Stimulated activated CD4-positive, alpha-beta T cell treated with anti-CD3 and anti-CD28 coated beads, Interleukin-4, amount 100 ng/mL, for 1 hour (primary cell): Measurements from ENCODE around the gene SIPA1L3.

Experiments
- DNase-seq: peaks from one replicate; pipeline ENCODE4 v3.0.0-alpha.2; 2020

Gene SIPA1L3

GRCh38 chr19:37980419-37981170 is 73.6 kb downstream of the SIPA1L3 start:
- DNase-seq = no peak

GRCh38 chr19:37981785-37982475 is 74.9 kb downstream of the SIPA1L3 start:
- DNase-seq = no peak

- no peak for DNase-seq
Observed at GRCh38 chr19:37982655-37983054, 75.6 kb downstream of the SIPA1L3 start.

- no peak for DNase-seq
Observed at GRCh38 chr19:37983153-37983552, 76.1 kb downstream of the SIPA1L3 start.

- DNase-seq = no peak
Observed at GRCh38 chr19:37983916-37984315, 76.9 kb downstream of the SIPA1L3 start.

GRCh38 chr19:37986048-37986750 is 79.2 kb downstream of the SIPA1L3 start:
- DNase-seq = no peak

- no peak for DNase-seq
Observed at GRCh38 chr19:37987356-37988332, 80.6 kb downstream of the SIPA1L3 start.

- DNase-seq = no peak
Observed at GRCh38 chr19:37988758-37989635, 82.0 kb downstream of the SIPA1L3 start.

GRCh38 chr19:37989855-37990254 is 82.8 kb downstream of the SIPA1L3 start:
- no peak for DNase-seq

- no peak for DNase-seq
Observed at GRCh38 chr19:37990362-37990761, 83.4 kb downstream of the SIPA1L3 start.

- DNase-seq = no peak
Observed at GRCh38 chr19:37991176-37991835, 84.3 kb downstream of the SIPA1L3 start.

- DNase-seq = no peak
Observed at GRCh38 chr19:37991841-37992248, 84.8 kb downstream of the SIPA1L3 start.

- no peak for DNase-seq
Observed at GRCh38 chr19:37992761-37993160, 85.8 kb downstream of the SIPA1L3 start.

GRCh38 chr19:37994823-37995130 is 87.8 kb downstream of the SIPA1L3 start:
- no peak for DNase-seq

- no peak for DNase-seq
Observed at GRCh38 chr19:37995346-37995745, 88.3 kb downstream of the SIPA1L3 start.

- DNase-seq = no peak
Observed at GRCh38 chr19:37997911-37998344, 90.9 kb downstream of the SIPA1L3 start.

GRCh38 chr19:37998801-37999308 is 91.8 kb downstream of the SIPA1L3 start:
- no peak for DNase-seq

GRCh38 chr19:37999309-38000213 is 92.6 kb downstream of the SIPA1L3 start:
- DNase-seq = no peak

- DNase-seq = no peak
Observed at GRCh38 chr19:38001158-38001781, 94.3 kb downstream of the SIPA1L3 start.
